Thyroid gland (tissue), 4 donors: ENCODE measurements around the gene SARDH. TPM values are rescaled to one million over a fixed set of nuclear protein-coding genes. Genes with fewer than 3 reads are reported as not detected.
A peak's percentile ranks its signal among the peaks of the same experiment; 100 is the strongest.

Experiments
- DNase-seq, 2 donors: peaks; one replicate each; pipeline ENCODE4 v3.0.0-alpha.2; 2019
- H3K27ac ChIP-seq, 3 donors: fragments of 200-600 bp; sonication (generic); 1 replicate in 2 of 3; 2 replicates in 1 of 3; pipeline ENCODE4 v1.5.1; 2016 to 2019; ENCODE audit warnings: mild to moderate bottlenecking in 1 of 3, moderate library complexity in 1 of 3
- H3K27me3 ChIP-seq: fragments of 200-600 bp; sonication (generic); one replicate; pipeline ENCODE4 v1.5.1; 2019
- H3K36me3 ChIP-seq, 2 donors: fragments of 200-600 bp; sonication (generic); one replicate each; pipeline ENCODE4 v1.5.1; 2016 to 2019
- H3K4me1 ChIP-seq, 2 donors: fragments of 200-600 bp; sonication (generic); one replicate each; pipeline ENCODE4 v1.5.1; 2017 to 2019
- H3K4me3 ChIP-seq, 3 donors: fragments of 200-600 bp; sonication (generic); replicated peaks in 1 of 3; 1 replicate in 2 of 3; 2 replicates in 1 of 3; pipeline ENCODE4 v1.5.1; 2016; ENCODE audit warnings: mild to moderate bottlenecking in 1 of 3
- H3K9me3 ChIP-seq: fragments of 200-600 bp; sonication (generic); one replicate; pipeline ENCODE4 v1.5.1; 2017
- POLR2A ChIP-seq, 2 donors: fragments of 450-650 bp; IDR thresholded peaks; one replicate each; pipeline ENCODE4 v1.6.1; 2017; ENCODE audit warnings: antibody characterized with exemption in 2 of 2, mild to moderate bottlenecking in 2 of 2, moderate library complexity in 1 of 2
- WGBS, 2 donors: methylation state at CpG; one replicate each; pipeline ENCODE4 v1.1.5; 2017; 5-methylcytosine and 5-hydroxymethylcytosine counted together
- intact Hi-C: fragments of 100-400 bp; cut with DNase I; formaldehyde crosslinking; loops from one replicate; pipeline ENCODE4 v1.15.1; 2023
- total RNA-seq, 4 donors: library from RNA; depleted of rRNA; stranded (reverse); fragments of >200 nt; gene quantifications; one replicate each; pipeline ENCODE4 v1.2.3, GENCODE V29; 2016
- TF ChIP-seq, protein P1 (sequence below), 6 experiments: fragments of 200-600 bp in 3 of 6; fragments of 450-650 bp in 3 of 6; sonication (generic) in 3 of 6; IDR thresholded peaks; one replicate each; pipeline ENCODE4 v1.5.1; 2016 to 2019; ENCODE audit warnings: antibody characterized with exemption in 6 of 6, mild to moderate bottlenecking in 2 of 6, inconsistent platforms in 1 of 6, moderate library complexity in 1 of 6

Gene SARDH
- total RNA-seq, 4 donors from 2014 or later: 2.2 to 6.2 (median 3.3) TPM; not detected in 1

DNA sequence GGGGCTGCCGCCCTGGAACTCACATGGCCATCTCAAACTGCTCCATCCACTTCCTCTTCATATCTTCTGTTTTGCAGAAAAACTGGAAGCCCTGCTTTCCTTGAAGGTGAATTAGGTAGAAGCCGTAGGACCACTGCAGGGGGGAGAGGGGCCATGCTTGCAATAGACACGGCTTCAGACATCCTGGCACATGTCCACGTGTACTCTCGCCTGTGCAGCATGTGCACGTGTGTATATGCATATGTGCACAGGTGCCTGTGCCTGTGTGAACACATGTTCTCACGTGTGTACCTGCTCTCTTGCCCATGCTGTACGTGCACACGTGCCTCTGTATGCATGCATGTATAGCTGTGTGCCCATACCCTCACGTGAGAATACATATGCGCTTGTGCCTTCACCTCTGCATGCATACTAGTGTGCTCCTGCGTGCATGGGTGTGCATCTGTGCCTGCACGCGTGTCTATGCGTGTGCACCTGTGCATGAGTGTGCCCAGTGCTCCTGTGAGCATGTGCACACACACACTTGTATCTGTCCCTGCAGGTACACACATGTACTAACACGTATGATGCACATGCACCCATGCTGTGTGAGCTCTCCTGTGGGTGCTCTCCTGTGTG is 47.7 kb upstream of the SARDH start:
- H3K9me3 ChIP-seq: no peaks in the 10 kb centered on the region
- peaks cover 10 to 26% of the 10 kb centered on the region in 2 donors for H3K4me1 ChIP-seq
- TF ChIP-seq, protein P1, sequence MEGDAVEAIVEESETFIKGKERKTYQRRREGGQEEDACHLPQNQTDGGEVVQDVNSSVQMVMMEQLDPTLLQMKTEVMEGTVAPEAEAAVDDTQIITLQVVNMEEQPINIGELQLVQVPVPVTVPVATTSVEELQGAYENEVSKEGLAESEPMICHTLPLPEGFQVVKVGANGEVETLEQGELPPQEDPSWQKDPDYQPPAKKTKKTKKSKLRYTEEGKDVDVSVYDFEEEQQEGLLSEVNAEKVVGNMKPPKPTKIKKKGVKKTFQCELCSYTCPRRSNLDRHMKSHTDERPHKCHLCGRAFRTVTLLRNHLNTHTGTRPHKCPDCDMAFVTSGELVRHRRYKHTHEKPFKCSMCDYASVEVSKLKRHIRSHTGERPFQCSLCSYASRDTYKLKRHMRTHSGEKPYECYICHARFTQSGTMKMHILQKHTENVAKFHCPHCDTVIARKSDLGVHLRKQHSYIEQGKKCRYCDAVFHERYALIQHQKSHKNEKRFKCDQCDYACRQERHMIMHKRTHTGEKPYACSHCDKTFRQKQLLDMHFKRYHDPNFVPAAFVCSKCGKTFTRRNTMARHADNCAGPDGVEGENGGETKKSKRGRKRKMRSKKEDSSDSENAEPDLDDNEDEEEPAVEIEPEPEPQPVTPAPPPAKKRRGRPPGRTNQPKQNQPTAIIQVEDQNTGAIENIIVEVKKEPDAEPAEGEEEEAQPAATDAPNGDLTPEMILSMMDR (IDR thresholded peaks at IDR 0.05): no peak
- TF ChIP-seq POLR2A (IDR thresholded peaks at IDR 0.05): no peak
- WGBS, 2 donors: 95 to 96% methylated on average over 8 to 16 of the region's 16 CpGs
- H3K4me3 ChIP-seq: no peak overlapping the region
- no peaks in the 10 kb centered on the region for H3K36me3 ChIP-seq
- H3K27me3 ChIP-seq: no peaks in the 10 kb centered on the region
- no peak for DNase-seq
- H3K27ac ChIP-seq: no peak overlapping the region
- intact Hi-C loops: no loop called here

DNA sequence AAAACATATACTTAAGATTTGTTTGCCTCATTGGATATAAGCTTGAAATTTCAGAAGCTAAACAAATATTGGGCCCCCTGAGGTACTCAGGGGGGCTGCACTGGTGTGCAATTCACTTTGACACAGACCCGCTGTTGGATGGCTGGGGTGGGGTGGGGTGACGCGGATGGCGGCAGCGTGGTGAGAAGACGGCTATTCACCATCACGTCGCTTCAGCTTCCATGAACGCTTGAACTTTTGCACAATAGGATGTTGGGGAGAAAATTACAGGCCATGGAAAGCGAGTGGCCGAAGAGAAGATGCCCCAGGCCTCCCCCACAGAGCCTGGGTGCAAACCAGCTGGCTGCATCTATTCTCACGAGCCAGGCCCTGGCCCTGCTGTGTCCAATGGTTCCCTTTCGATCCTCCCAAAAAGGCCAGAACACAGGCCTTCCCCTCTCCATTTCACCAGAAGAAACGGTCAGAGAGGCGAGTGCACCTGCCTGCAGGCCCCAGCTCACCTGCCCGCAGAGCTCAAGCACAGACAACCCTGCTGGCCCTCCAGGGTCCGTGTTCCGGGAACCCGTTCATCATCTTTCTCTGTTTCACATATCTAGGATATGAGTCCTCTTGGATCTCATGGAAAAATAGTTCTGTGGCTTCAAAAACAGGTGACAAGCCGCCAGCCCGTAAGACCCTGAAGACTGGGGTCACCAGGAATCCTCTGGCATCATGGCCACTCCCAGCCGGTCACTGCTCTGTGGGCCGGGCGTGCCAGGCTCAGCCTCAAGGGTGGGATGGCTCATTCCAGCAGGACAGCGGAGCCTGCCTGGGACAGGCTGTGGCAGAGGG is 46.8 kb upstream of the SARDH start:
- Histone ChIP-seq H3K4me1 (peaks cover 10 to 26% of the 10 kb centered on the region in 2 donors), H3K4me3 (no peak overlapping the region), H3K36me3 (no peaks in the 10 kb centered on the region), H3K27ac (peak overlapping the region in 1 of 3 donors; percentile 61), H3K9me3 (no peaks in the 10 kb centered on the region), H3K27me3 (no peaks in the 10 kb centered on the region)
- intact Hi-C loops: no loop called here
- 95 to 98% methylated on average over 19 to 22 of the region's 25 CpGs for whole genome bisulfite sequencing, 2 donors
- DNase-seq: no peak
- TF ChIP-seq POLR2A (IDR thresholded peaks at IDR 0.05): no peak
- TF ChIP-seq, protein P1 (IDR thresholded peaks at IDR 0.05): no peak

DNA sequence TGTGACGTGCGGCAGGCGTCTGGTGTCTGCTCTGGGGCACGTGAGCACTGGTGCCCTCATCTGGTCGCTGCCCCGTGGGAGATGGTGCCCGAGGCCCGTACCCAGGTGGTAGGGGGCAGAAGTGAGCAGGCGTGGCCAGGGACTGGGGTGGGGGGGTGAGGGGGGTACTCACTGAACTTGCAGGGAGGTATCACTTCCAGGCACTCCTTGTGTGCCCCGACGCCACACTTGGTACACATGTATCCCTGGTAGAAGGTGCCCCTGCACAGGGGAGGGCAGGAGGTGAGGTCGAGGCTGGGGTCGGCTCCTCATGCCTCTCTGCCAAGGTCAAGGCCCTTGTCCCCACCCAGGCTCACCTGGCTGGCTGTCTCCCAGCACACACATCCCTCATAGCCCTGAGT is 45.2 kb upstream of the SARDH start:
- H3K9me3 ChIP-seq: no peaks in the 10 kb centered on the region
- no peak for TF ChIP-seq POLR2A (IDR thresholded peaks at IDR 0.05)
- H3K27me3 ChIP-seq: no peaks in the 10 kb centered on the region
- no peak overlapping the region for H3K27ac ChIP-seq
- no peak for DNase-seq
- H3K4me1 ChIP-seq: peaks cover 10% of the 10 kb centered on the region in 2 donors
- intact Hi-C loops: no loop called here
- H3K4me3 ChIP-seq: no peak overlapping the region
- H3K36me3 ChIP-seq: no peaks in the 10 kb centered on the region
- WGBS, 2 donors: 78 to 90% methylated on average over 8 to 12 of the region's 13 CpGs

DNA sequence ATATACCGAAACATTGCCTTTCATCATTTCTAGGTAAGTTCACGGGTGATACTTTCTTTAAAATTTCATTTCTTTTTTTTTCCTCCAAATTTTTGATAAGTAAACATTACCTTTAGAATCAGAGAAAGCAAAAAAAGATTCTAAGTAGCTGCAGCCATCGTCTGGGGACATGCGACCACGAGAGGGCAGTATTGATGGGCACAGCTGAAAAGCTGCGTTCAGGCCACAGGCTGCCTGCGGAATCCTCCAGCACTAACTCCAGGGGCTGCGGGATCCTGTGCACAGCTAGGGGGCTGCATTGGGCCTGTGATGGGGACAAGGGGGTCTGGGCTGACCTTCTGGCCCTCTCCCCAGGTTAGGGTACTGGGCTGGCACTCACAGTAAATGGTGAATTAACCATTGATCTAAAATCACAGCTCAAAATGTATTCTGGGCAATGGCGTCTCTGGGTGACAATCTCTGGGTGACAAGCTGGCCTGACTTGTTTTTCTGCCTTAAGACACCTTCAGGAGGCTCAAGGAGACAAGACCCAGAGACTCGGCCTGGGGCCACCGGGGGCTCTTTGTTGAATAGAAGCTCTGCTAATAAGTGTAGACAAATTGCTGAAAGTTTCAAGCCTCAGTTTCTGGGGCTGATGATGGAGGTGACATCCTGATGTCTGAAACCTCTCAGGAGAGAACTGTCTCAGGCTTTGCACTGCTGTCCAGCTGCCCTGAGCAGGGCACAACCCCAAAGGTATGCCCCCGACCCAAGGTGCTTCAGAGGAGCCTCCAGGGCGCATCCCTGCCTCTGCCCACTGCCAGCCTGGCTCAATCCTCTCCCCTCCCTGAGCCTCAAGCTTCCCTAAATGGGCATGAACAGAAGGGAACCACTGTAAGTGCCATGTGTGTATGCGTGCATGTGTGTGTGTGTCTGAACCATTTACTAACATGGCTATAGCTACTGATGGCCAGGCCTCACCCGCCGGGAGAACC is 44.3 kb upstream of the SARDH start:
- DNase-seq: peak; percentile 78 to 83

DNA sequence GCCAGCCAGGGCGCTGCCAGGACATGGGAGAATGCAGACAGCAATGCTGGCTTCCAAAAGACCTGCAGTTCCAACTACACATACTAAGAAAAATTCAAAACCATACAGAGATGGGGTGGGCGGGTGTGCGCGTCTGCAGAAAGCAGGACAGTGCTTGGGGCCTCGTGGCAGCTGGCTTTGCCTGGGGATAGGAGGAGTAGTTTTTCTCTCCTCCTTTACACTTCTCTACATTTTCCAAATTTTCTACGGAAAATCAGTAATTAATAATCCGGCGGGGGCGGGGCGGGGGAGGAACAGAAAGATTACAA is 43.6 kb upstream of the SARDH start:
- H3K4me1 ChIP-seq: peaks cover 10% of the 10 kb centered on the region in 2 donors
- WGBS, 2 donors: 87 to 90% methylated on average over 10 of the region's 10 CpGs
- no peak for TF ChIP-seq POLR2A (IDR thresholded peaks at IDR 0.05)
- TF ChIP-seq, protein P1 (IDR thresholded peaks at IDR 0.05): no peak
- no peaks in the 10 kb centered on the region for H3K27me3 ChIP-seq
- no peak for DNase-seq
- no peaks in the 10 kb centered on the region for H3K9me3 ChIP-seq
- H3K4me3 ChIP-seq: no peak overlapping the region
- H3K27ac ChIP-seq: no peak overlapping the region
- peaks cover 0 to 4% of the 10 kb centered on the region in 2 donors for H3K36me3 ChIP-seq
- intact Hi-C loops: no loop called here

More for the DNA sequence above, 44.3 kb upstream of the SARDH start:
- peaks cover 10% of the 10 kb centered on the region in 2 donors for H3K4me1 ChIP-seq
- H3K27ac ChIP-seq: no peak overlapping the region
- 46 to 54% methylated on average over 12 to 16 of the region's 16 CpGs for WGBS, 2 donors
- no peaks in the 10 kb centered on the region for H3K36me3 ChIP-seq
- no peak overlapping the region for H3K4me3 ChIP-seq
- no peak for TF ChIP-seq POLR2A (IDR thresholded peaks at IDR 0.05)
- TF ChIP-seq, protein P1 (IDR thresholded peaks at IDR 0.05): peak; percentile 28 to 86 (median 65)
- no peaks in the 10 kb centered on the region for H3K9me3 ChIP-seq
- intact Hi-C loops: no loop called here
- no peaks in the 10 kb centered on the region for H3K27me3 ChIP-seq
